Activated CD4-positive, alpha-beta T cell treated with anti-CD3 and anti-CD28 coated beads, Interleukin-10, Interleukin-2, amounts not matched to agents 100 ng/mL and 50 ng/mL, durations not matched to agents 16 hours and 8 hours (primary cell): Measurements from ENCODE around the gene NMNAT3.

Experiments used
- DNase-seq: peaks from one replicate; pipeline ENCODE4 v3.0.0-alpha.2; 2020

The NMNAT3 gene

GRCh38 chr3:139674571-139675260 lies 3.1 kb downstream of the NMNAT3 start:
- DNase-seq: no peak

- no peak for DNase-seq
These were observed 4.9 kb downstream of the NMNAT3 start for GRCh38 chr3:139672884-139673283.

GRCh38 chr3:139671863-139672646 lies 5.7 kb downstream of the NMNAT3 start:
- DNase-seq: no peak

DNA sequence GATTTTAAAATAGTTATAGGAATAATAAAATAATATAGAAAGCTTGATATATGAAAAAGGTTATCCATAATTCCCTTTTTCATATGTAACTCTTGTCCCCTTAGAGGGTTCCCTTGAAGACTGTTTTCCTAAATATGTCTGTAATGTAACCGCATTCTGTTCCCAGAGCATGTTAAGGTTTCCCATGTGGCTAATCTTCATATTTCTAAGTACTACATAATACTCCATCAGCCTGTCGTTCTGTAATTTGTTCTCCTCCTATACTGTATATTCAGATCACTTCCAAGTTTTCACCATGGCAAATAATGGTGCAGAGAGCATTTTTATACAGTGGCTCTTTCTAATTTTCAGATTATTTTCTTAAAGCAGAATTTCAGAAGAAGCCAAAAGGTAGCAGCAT lies 6.7 kb downstream of the NMNAT3 start:
- DNase-seq: no peak

DNA sequence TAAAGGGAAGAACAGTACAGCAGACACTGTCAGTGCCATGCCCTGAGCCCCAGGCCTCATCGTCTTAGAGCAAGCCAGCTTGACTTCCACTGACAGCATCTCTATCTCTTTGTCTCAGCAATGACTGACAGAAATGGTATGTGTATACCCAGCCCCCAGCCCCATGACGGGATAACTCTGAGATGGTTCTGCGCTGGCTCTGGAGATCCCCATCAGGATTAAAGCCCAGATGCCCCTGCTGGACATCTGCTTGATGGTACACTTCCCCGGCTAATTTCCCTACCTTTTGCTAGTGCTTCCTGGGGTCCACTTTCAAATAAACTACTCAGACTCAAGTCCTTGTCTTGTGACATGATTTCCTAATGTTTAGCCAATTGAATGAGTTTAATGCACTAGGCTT lies 7.6 kb downstream of the NMNAT3 start:
- no peak for DNase-seq

GRCh38 chr3:139668332-139668731 lies 9.4 kb downstream of the NMNAT3 start:
- DNase-seq: no peak

DNA sequence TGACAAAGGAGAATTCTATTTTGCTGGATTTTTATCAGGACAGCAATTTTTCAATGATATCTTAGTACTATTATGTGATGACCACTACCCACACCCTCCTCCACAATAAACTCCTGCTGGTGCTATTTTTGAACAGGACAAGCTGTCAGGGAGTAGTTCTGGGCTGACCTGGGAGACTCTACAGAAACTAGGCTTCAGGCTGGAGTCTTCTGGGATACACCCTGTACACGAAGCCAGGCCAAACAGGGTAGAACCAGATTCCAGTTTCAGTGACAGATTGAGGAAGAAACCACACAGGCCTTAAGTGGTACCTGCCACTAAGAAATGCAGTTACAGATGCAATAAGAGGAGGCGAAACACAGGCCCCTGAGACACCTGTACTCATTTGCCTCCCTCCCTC lies 12.8 kb downstream of the NMNAT3 start:
- DNase-seq: no peak

GRCh38 chr3:139660269-139660668 lies 17.5 kb downstream of the NMNAT3 start:
- no peak for DNase-seq

GRCh38 chr3:139659511-139659910 lies 18.3 kb downstream of the NMNAT3 start:
- DNase-seq: no peak

DNA sequence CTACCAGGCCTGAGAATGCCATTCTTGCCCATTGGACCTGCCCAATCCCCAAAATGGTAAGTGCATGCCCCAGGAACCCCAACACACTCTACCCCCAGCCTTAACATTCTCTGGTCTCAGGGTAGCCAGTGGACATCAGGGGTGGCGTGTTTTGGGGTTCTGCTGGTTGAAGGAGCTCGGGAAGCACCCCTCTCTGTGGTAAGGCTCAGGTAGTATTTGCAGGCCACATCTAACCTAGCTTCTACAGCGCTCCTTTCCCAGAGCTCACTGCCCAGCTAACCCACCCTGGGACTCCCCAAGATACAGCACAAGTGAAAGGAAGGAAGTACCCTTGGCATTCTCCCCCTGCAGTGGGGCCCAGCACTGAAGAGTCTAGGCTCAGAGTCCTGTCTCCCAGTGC lies 19.8 kb downstream of the NMNAT3 start:
- DNase-seq: no peak

- no peak for DNase-seq
These were observed 20.3 kb downstream of the NMNAT3 start for GRCh38 chr3:139657434-139657833.

GRCh38 chr3:139655909-139656595 lies 21.7 kb downstream of the NMNAT3 start:
- no peak for DNase-seq

GRCh38 chr3:139654637-139655365 lies 23.0 kb downstream of the NMNAT3 start:
- DNase-seq: no peak

GRCh38 chr3:139653582-139653981 lies 24.2 kb downstream of the NMNAT3 start:
- DNase-seq: no peak

GRCh38 chr3:139652561-139652960 lies 25.2 kb downstream of the NMNAT3 start:
- DNase-seq: no peak

- DNase-seq: no peak
These were observed 29.8 kb downstream of the NMNAT3 start for GRCh38 chr3:139647866-139648435.

- no peak for DNase-seq
These were observed 31.3 kb downstream of the NMNAT3 start for GRCh38 chr3:139646512-139646911.

GRCh38 chr3:139642996-139643395 lies 34.8 kb downstream of the NMNAT3 start:
- DNase-seq: no peak

GRCh38 chr3:139640456-139640855 lies 37.3 kb downstream of the NMNAT3 start:
- DNase-seq: no peak

GRCh38 chr3:139639662-139640061 lies 38.1 kb downstream of the NMNAT3 start:
- no peak for DNase-seq

- no peak for DNase-seq
These were observed 39.3 kb downstream of the NMNAT3 start for GRCh38 chr3:139638518-139638917.

- DNase-seq: no peak
These were observed 41.3 kb downstream of the NMNAT3 start for GRCh38 chr3:139636511-139636910.

DNA sequence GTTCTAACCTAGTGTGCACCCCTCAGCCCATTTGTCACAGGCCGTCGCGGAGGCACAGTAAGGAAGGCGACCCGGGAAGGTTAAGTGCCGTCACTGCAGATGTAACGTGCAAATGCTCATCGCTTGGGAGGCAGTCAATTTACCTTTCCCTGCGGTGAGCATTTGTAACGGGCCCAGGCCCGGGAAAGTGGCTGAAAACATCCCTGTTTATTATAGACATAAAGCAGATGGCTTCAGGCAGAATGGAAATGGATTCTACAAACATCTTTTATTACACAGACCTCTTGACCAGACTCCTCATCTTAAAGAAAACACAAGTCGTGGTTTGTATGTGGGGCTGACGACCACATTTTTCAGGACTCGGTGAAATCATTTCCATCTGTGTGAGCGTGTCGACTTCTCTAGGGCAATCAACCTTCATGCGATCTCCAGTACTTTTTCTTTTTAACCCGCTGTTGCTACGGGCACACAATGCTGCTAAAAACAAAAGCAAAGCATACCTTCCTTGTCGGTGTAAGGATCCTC lies 43.6 kb downstream of the NMNAT3 start:
- DNase-seq: no peak
